Measurements from ENCODE around the gene TMEM100.
A peak's percentile ranks its signal among the peaks of the same experiment; 100 is the strongest.

The TMEM100 gene, protein sequence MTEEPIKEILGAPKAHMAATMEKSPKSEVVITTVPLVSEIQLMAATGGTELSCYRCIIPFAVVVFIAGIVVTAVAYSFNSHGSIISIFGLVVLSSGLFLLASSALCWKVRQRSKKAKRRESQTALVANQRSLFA

GRCh38 chr17:55722742-55723487 is at the start of gene TMEM100:
Gene TMEM100, minus strand, starts transcription at chr17:55722864. Its CDS starts 1,794 bp downstream, at chr17:55721070.
- DNase-seq (ENCODE audit: low spot score), result no peak

DNA sequence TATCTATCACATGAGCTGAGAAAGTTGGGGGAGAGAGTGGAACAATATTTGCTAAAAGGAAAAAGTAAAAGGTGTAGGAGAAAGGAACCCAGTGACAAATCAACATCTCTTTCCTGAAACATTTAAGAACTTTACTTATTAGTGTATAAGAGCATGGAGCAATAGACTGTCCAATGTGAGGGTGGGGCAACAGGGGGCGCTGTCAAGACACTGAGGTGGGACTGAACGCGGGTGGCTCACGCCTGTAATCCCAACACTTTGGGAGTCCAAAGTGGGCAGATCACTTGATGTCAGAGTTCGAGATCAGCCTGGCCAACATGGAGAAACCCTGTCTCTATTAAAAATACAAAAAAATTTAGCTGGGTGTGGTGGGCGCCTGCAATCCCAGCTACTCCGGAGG is 49.4 kb upstream of the TMEM100 start:
- no peak for DNase-seq (ENCODE audit: low spot score)

GRCh38 chr17:55770196-55770870 is 47.7 kb upstream of the TMEM100 start:
- DNase-seq (ENCODE audit: low spot score), result peak; percentile 47

- DNase-seq (ENCODE audit: low spot score), result no peak
Observed at GRCh38 chr17:55769625-55770000, 46.9 kb upstream of the TMEM100 start.

GRCh38 chr17:55768936-55769624 is 46.4 kb upstream of the TMEM100 start:
- DNase-seq (ENCODE audit: low spot score), result no peak

GRCh38 chr17:55765472-55765871 is 42.8 kb upstream of the TMEM100 start:
- no peak for DNase-seq (ENCODE audit: low spot score)

DNA sequence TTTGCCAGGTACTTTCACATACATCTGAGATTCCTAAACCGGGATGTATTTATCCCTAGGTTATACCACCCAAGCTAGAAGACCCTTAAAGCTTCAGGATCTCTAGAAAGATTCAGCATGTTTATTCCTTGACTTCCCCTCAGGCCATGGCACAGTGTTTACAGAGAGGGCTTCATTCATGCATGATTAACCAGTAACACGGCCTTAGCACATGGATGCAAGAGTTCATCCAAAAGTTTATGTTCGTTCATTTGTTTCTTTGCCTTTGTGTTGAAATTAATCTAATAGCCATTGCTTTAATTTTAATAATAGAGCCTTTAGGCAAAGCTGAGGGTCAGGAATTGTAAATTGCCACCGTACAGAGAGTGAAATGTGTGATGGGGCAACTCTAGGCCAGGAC is 41.9 kb upstream of the TMEM100 start:
- DNase-seq (ENCODE audit: low spot score), result no peak

DNA sequence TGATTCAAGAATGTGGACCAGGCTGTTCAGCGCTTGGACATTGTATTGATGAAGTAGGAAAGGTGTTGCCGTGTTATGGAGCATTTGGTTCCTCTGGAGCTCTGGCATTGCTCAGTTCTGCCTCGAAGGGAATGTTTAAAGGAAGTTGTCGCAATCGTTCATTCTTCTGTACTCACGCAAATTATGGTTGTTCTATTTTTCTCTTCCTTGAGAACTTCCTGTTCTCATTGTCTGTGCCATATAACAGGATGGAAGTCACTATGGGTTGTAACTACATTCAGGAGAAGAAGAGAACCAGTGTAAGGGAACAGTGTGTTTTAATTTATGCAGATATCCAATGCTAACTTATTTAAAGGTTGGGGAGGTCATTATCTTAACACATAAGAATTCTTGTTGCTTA is 41.2 kb upstream of the TMEM100 start:
- no peak for DNase-seq (ENCODE audit: low spot score)

DNA sequence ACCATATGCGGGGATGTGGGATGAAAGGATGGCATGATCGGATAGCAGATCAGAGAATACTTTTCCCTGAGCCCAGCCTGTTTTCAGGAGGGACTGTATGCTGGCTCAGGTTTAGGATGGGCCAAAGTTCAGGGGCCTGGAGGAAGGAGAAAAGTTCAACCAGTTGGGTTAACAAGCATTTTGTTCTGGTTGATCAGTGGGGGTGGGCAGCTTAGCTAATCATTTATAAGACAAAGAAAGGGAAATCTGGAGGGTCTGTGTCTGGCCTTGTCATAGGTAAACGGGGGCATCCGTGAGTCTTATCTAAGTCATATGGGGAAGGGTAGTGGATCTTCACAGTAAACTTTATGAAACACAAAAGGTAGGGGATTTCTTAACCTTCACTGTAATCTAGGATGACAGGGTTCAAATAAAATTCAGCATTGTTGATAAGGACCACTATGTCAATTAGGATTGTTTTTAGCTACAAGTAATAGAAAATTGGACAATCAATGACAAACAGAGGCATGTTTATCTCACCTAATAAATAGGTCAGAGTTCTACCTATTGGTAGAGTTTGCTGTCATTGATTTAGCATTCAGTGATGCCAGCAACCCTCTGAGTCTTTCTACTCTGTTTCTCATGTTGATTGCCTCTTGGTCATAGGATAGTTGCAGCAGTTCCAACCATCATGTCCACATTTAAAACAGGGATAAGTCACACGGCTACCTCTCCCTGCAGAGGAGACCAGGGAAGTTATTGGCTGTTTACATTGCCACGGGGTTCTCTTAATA is 39.6 kb upstream of the TMEM100 start:
- no peak for DNase-seq (ENCODE audit: low spot score)

DNA sequence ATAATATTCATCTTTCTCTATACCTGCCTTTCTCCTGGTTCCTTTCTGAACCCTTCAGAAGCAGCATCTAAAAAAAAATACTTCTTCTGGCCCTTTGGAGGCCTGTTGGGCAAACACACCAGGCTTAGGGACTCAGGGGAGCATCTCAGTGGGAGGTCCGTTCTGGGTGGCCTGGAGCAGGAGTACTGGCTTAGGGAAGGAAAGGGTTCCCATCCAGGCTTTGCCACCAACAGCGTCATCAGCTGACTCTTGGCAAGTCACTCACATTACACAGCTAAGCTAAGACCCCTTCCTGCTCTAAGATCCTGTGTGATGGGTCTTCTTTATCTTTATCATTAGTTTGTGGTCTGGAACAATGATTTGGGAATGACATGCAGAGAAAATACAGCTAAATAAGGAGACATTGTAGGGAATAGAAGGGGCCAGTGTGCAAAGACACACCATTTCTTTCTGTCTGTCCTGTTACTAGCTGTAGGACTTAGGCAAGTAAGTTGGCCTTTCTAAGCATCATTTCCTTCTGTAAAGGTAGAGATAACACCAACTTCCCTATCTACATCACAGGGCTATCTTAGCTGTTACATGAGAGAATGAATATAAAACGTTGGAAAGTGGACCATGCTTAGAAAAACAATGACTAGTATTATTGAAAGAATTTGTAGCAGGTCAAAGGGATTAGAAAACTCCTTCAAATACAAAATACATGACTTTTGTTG is 38.1 kb upstream of the TMEM100 start:
- no peak for DNase-seq (ENCODE audit: low spot score)

DNA sequence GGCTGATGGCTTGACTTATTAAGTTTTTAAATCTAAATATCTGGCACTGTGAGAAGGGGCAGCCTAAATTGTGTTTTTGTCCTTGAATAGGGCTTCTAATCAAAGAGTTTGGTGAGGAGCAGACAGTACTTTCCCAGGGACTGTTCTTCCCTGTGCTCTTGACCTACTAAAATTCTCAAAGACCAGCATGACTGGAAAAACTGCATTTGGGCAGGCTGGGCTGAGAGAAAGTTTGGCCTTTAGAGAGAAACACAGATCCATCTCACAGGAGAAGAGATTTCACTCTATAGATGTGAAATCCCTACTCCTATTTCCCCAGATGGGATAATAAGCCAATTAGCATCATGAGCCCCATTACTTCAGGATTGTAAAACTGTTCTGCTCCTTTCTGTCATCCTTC is 35.5 kb upstream of the TMEM100 start:
- DNase-seq (ENCODE audit: low spot score), result no peak

- no peak for DNase-seq (ENCODE audit: low spot score)
Observed at GRCh38 chr17:55757659-55758058, 35.0 kb upstream of the TMEM100 start.

DNA sequence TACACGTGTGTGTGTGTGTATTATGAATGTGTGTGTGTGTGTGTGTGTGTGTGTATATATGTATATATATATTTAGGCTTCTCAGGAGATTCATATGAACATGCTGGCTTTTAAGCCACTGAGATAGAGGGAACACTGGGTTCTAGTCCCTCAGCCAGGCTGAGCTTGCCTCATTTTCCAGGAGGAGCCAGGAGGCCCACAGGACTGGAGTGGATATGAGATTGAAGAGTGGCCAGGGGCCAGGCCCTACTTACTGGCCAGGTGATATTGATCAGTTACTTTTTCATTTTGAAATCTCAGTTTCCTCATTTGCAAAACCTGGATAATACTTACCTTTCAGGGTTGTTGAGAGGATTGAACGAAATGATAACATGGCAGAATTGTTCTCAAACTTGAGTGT is 34.0 kb upstream of the TMEM100 start:
- DNase-seq (ENCODE audit: low spot score), result no peak

GRCh38 chr17:55751720-55752250 is 29.1 kb upstream of the TMEM100 start:
- no peak for DNase-seq (ENCODE audit: low spot score)

- peak; percentile 92 for DNase-seq (ENCODE audit: low spot score)
Observed at GRCh38 chr17:55750750-55751657, 28.3 kb upstream of the TMEM100 start, which contains the start of gene PCTP. Gene PCTP, plus strand, starts transcription at chr17:55751051. Its CDS starts 53 bp downstream, at chr17:55751104.

- DNase-seq (ENCODE audit: low spot score), result no peak
Observed at GRCh38 chr17:55749985-55750384, 27.3 kb upstream of the TMEM100 start.

DNA sequence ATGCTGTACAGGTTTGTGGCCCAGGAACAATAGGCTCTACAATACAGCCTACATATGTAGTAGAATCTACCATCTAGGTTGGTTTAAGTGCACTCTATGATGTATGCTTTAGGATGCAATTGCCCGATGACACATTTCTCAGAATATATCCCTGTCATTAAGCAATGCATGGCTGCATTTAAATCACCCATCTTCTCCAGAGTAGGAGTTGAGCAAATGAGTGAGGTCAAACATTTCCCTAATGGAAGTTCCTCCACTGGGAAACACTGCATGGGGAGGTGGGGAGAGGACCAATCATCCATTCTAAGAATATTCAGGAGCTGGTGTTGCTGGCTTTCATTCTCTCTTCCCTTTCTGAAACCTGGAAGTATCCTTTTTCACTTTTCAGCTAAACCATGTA is 26.2 kb upstream of the TMEM100 start:
- DNase-seq (ENCODE audit: low spot score), result no peak

DNA sequence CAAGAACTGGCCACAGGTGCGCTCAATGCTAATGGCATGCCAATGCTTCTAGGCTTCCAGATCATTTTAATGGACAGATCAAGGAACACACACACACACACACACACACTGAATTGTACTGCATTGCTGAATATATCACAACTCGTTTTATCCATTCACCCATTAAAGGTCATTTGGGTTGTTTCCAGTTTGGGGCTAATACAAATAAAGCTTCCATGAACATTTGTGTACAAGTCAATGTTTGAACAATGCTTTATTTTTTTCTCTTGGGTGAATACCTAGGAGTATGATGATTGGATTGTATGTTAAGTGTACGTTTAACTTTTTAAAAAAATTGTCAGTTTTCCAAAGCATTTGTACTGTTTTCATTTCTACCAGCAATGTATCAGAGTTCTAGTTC is 24.5 kb upstream of the TMEM100 start:
- no peak for DNase-seq (ENCODE audit: low spot score)

DNA sequence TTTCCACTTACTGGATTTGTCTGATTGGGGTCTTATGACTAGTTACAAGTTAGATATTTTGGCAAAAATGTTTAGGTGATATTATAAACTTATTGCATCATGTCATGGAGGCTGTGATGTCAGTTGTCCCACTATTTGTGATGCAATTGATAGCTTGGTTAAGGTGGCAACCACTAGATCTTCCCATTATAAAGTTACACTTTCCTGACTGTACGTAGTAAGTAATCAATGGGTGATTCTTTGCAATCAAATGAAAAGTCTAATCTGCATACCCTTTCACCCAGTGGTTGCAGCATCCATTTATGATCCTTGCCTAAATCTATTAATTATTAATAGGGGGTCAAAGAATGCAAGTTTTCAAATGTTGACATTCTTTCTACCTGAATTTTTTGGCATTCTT is 23.8 kb upstream of the TMEM100 start:
- no peak for DNase-seq (ENCODE audit: low spot score)

DNA sequence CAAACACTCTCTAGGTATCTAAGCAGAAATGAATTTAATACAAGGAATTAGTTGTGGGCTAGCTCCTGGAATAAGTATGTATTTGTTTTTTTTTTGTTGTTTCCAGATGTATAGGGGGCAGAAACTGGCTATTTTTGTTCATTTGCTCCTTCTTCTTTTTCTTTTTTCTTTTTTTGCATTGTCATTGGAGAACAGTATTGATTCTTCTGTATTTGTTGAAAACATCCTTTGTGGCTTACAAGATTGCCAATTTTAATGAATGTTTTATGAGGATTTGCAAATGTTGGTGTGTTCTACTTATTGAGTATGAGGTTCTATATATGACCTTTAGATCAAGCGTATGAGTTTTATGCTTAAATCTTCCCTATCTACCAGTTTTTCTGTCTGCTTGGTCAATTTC is 22.6 kb upstream of the TMEM100 start:
- no peak for DNase-seq (ENCODE audit: low spot score)
